ENCODE results near the gene CKAP4.
"Not testable (repeated sequence)": the region's sequence is repeated elsewhere in the genome, so short reads cannot be mapped to it uniquely, and the experiment has no call there.

Gene CKAP4

DNA sequence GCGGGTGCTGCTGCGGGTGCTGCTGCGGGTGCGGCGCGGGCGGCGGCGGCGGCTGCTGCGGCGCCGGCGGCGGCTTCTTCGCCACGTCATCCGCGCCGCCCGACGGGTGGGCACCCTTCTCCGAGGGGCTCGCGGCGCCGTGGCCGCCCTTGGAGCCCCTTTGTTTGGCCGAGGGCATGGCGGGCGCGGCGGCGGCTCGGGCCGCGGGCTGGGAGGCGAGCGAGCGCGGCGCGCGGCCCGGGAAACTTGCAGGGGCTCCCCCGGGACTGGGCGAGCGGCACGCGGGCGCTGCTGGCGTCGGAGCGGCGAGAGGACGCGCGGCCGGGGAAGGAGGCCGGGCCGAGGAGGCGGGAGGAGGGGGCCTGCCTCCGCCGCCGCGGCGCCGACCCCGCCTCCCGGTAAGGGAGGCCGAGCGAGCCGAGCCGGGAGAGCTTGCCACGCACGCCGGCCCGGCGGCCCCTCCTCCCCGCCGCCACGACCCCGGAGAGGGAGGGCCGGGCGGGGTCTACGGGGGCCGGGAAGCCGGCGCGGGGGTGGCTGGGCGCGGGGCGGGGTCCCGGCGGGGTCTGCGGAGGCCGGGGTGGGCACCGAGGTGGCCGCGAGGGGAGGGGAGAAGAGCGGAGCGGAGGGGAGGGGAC lies at the start of gene CKAP4:
Gene CKAP4 (minus strand): TSS at position 347 of the 638 bp plus-strand sequence. CDS start 169 bp downstream, at position 178.
- peak; percentile 14 for DNase-seq (ENCODE audit: low read depth, low spot score)

DNA sequence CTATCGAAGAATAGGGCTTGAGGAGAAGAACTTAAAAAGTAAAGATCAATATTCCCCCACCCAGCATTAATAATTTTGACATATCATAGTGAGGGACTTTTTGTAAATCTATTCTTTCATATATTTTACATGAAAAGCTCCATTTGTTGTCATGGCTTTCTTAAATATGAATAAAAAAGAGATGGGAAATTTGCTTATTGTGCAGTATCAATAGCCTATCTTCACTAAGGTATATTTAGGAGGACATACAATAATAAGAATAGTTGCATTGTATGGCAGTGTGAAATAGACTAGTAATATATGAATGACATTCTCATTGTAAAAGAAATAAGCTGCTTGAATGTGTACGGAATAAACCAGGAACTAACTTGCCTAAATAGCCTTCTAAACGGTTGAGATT lies 49.3 kb upstream of the CKAP4 start:
- DNase-seq (ENCODE audit: low read depth, low spot score) = no peak

- no peak for DNase-seq (ENCODE audit: low read depth, low spot score)
These were observed 48.5 kb upstream of the CKAP4 start for GRCh38 chr12:106296179-106296877.

- DNase-seq (ENCODE audit: low read depth, low spot score) = no peak
These were observed 44.5 kb upstream of the CKAP4 start for GRCh38 chr12:106292339-106292738.

DNA sequence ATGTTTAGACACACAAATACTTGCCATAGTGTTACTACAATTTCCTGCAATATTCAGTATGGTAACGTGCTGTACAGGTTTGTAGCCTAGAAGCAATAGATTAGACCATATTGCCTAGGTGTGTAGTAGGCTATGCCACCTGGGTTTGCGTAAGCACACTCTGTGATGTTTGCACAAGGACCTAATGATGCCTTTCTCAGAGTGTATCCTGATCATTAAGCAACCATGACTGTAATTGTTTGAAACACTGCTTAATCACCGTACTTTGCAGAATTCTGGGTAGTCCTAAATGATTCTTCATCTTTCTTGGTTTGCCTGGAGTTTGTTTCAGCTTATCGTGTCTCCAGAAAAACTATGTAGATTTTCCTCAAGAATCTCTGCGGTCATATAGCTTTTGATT lies 43.5 kb upstream of the CKAP4 start:
- DNase-seq (ENCODE audit: low read depth, low spot score) = no peak

DNA sequence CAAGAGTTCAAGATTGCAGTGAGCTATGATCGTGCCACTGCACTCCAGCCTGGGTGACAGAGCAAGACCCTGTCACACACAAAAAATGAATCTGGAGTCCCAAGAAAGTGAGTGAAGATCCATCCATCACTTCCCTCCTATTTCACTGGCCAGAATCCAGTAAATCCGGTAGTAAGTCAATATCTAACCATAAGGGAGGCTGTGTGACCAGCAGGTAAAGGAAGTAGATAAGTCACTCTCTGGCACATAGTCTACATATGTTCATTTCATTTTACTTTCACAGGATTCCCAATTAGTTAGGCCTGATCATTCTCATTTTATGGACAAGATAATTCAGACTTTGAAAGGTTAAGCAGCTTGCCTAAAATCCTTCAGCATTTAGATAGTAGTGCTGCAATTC lies 42.8 kb upstream of the CKAP4 start:
- no peak for DNase-seq (ENCODE audit: low read depth, low spot score)

- DNase-seq (ENCODE audit: low read depth, low spot score) = no peak
These were observed 41.4 kb upstream of the CKAP4 start for GRCh38 chr12:106289196-106289681.

- DNase-seq (ENCODE audit: low read depth, low spot score) = peak; percentile 17
These were observed 40.8 kb upstream of the CKAP4 start for GRCh38 chr12:106288494-106289195.

DNA sequence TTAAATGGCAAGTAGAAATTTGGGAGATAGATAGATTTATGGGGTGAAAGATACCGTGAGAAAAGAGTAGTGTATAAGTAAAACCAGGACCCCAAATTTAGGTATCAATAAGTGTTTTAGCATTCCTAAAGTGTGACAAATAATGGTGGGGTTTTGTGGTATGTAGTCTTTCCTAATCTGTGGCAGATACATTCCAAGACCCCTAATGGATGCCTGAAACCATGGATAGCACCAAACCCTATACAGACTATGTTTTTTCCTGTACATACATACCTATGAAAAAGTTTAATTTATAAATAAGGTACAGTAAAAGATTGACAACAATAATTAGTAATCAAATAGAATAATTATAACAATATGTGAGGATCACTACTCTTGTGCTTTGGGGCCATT lies 40.3 kb upstream of the CKAP4 start:
- no peak for DNase-seq (ENCODE audit: low read depth, low spot score)

DNA sequence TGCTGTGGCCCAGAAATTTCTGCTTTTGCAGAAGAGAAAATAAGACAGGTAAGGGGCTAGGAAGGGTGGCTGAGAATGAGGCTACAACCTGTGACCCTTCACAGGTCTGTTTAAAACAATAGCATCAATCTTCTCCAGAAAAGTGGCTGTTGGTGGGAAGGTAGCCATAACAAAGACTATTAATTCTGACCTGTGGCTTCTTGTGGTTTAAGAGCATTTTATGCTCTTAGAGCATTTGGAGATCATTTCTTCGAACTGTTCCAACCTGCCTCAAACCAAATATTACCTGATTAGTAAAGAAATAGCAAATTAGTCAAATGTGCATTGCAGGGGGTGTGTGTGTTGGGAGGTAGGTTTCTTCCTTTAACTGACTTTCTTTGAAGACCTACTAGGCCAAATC lies 39.5 kb upstream of the CKAP4 start:
- no peak for DNase-seq (ENCODE audit: low read depth, low spot score)

- not testable (repeated sequence) for DNase-seq (ENCODE audit: low read depth, low spot score)
These were observed 38.8 kb upstream of the CKAP4 start for GRCh38 chr12:106286576-106287162.

DNA sequence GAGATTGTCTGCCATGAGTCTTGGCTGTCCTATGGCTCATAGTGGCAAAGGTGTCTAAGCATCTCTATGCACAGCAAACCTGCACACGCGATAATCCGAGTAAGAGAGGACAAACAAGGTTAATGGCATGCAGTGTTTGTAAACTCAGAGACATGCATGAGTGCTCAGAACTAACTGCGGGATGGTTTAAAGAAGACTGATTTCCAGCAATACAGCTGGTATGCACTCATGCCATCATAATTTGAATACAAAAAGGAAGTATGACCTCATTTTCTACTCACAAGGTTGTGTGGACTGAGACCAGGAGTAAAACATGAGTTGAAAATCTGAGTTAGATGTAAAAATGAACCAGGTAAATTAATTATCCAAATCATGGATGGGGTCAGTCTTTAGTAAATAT lies 38.2 kb upstream of the CKAP4 start:
- no peak for DNase-seq (ENCODE audit: low read depth, low spot score)

DNA sequence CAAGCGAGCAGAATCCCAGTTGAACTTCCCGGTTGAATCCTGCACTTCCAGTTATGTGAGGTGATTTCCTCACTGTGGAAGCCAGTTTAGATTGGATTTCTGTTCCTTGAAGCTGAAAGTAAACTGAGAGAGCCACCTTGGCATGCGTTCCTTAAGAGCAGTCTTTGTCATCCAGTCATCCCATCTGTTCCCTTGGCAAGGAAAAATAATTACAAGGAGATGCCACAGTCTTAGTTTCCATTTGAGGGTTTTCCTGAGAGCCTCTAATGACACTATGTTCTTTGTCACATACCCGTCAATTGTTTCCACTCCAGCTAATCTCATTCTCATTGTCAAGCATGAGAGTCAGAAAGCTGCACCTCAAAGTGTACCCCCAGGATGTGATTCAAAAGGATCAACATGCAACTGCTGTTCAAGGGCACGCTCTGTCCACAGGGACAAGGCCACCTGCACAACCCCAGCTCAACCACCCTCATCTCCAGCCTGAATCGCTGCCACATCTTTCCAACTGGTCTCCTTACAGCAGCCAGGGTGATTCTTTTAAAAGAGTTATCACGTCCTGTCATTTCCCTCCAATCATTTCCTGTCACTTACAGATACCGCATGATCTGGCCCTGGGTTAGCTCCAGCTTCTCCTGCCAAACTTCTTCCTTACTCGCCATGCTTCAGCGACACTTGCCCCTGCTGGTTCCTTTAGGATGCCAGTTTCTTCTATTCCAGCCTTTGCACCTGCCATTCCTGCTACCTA lies 36.7 kb upstream of the CKAP4 start:
- no peak for DNase-seq (ENCODE audit: low read depth, low spot score)

- peak; percentile 10 for DNase-seq (ENCODE audit: low read depth, low spot score)
These were observed 34.8 kb upstream of the CKAP4 start for GRCh38 chr12:106282457-106283097.

DNA sequence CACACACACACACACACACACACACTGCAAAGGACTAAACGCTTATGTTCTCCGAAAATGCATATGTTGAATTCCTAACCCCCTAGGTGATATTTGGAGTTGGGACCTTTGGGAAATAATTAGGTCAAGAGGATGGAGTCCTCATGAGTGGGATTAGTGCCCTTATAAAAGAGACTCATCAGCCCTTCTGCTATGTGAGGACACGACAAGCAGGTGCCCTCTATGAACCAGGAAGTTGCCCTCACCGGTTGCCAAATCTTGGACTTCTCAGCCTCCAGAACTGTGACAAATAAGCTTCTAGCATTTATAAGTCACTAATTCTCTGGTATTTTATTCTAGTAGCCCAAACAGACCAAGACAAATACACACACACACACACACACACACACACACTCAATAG lies 34.0 kb upstream of the CKAP4 start:
- DNase-seq (ENCODE audit: low read depth, low spot score) = no peak

- DNase-seq (ENCODE audit: low read depth, low spot score) = no peak
These were observed 33.4 kb upstream of the CKAP4 start for GRCh38 chr12:106281056-106281782.

DNA sequence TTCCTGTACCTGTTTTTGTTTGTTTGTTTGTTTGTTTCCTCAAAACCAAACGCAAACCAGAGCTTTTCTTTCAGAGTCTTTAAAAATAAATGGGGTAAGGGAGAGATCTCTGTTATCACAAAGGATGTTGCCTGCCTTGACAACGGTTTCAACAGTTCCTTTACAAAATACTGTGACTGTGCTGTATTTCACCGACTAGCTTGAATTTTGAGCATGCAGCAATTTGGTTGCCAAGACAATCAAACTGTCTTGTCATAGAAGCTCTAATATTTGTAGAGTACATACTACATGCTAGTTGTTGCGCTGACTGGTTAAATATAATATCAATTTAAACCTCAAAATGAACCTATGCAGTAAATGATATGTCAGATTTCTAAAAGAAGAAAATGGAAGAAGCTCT lies 32.3 kb upstream of the CKAP4 start:
- no peak for DNase-seq (ENCODE audit: low read depth, low spot score)

GRCh38 chr12:106276032-106276740 lies 28.4 kb upstream of the CKAP4 start:
- no peak for DNase-seq (ENCODE audit: low read depth, low spot score)

GRCh38 chr12:106275458-106275857 lies 27.6 kb upstream of the CKAP4 start:
- DNase-seq (ENCODE audit: low read depth, low spot score) = no peak
